H1 (cell line): Measurements from ENCODE around the gene EMD. TPM values are rescaled to one million over a fixed set of nuclear protein-coding genes. Genes with fewer than 3 reads are reported as not detected.

Experiments used
- CTCF ChIA-PET: fragments of 300-600 bp; sonication (Branson Sonifier 250); formaldehyde crosslinking; loops from one replicate; lab custom pipeline; 2021; ENCODE audit not compliant: partially characterized antibody; lab: Charles Lee
- POLR2A ChIA-PET: fragments of 300-600 bp; sonication (Branson Sonifier 250); formaldehyde crosslinking; loops from one replicate; lab custom pipeline; 2021; ENCODE audit warnings: inconsistent platforms; ENCODE audit not compliant: partially characterized antibody; lab: Charles Lee
- DNase-seq, 2 experiments: peaks; one replicate each; pipeline versions ENCODE4 v3.0.0 to v3.0.0-alpha.2; 2010 to 2022; ENCODE audit warnings: low spot score in 2 of 2, low read depth in 1 of 2, mixed read lengths in 1 of 2
- FAIRE-seq: peaks from 2 replicates; lab custom pipeline; 2011; peaks lifted over from hg19 to GRCh38; lab: Jason Lieb, UNC
- H2AFZ ChIP-seq: 2 replicates; pipeline ENCODE4 v1.8.1; 2012; ENCODE audit warnings: low read length, inconsistent platforms
- H2AK5ac ChIP-seq: 2 replicates; pipeline ENCODE4 v1.6.1; 2013; ENCODE audit warnings: low read depth, low read length
- H2BK120ac ChIP-seq: replicated peaks from 2 replicates; pipeline ENCODE3; 2013; ENCODE audit warnings: low read depth, low read length, inconsistent platforms
- H2BK12ac ChIP-seq: 2 replicates; pipeline ENCODE4 v1.6.1; 2013; ENCODE audit warnings: low read depth, low read length
- H2BK15ac ChIP-seq: 2 replicates; pipeline ENCODE4 v1.6.1; 2013; ENCODE audit warnings: low read length
- H2BK20ac ChIP-seq: 2 replicates; pipeline ENCODE4 v1.6.1; 2013; ENCODE audit warnings: low read length
- H2BK5ac ChIP-seq: 2 replicates; pipeline ENCODE4 v1.6.1; 2013; ENCODE audit warnings: low read depth, low read length
- H3K14ac ChIP-seq: 2 replicates; pipeline ENCODE4 v1.6.1; 2013; ENCODE audit warnings: inconsistent platforms; ENCODE audit not compliant: insufficient read length
- H3K18ac ChIP-seq: 2 replicates; pipeline ENCODE4 v1.6.1; 2013; ENCODE audit warnings: low read length; ENCODE audit errors: extremely low read depth
- H3K23ac ChIP-seq: 2 replicates; pipeline ENCODE4 v1.6.1; 2013; ENCODE audit warnings: inconsistent platforms; ENCODE audit not compliant: insufficient read length
- H3K23me2 ChIP-seq: 2 replicates; pipeline ENCODE4 v1.6.1; 2013; ENCODE audit warnings: low read depth, low read length
- H3K27ac ChIP-seq: 2 replicates; pipeline ENCODE4 v1.6.1; 2011; ENCODE audit warnings: low read depth, low read length, inconsistent platforms
- H3K27me3 ChIP-seq, 4 experiments: replicated peaks in 1 of 4; 1 replicate in 1 of 4; 2 replicates in 3 of 4; pipeline versions ENCODE4 v1.6.1 to v1.8.1; 2011 to 2013; ENCODE audit warnings: low read length in 3 of 4, mild to moderate bottlenecking in 3 of 4, inconsistent platforms in 2 of 4, mixed read lengths in 2 of 4, moderate library complexity in 1 of 4; ENCODE audit not compliant: control insufficient read depth in 3 of 4, insufficient read depth in 3 of 4; ENCODE audit errors: extremely low read depth in 1 of 4
- H3K36me3 ChIP-seq, 4 experiments: 2 replicates each; pipeline versions ENCODE4 v1.6.1 to v1.8.1; 2011 to 2013; ENCODE audit warnings: mild to moderate bottlenecking in 4 of 4, low read length in 3 of 4, moderate library complexity in 2 of 4, control low read depth in 1 of 4, inconsistent platforms in 1 of 4; ENCODE audit not compliant: insufficient read depth in 4 of 4, control insufficient read depth in 2 of 4
- H3K4ac ChIP-seq: replicated peaks from 2 replicates; pipeline ENCODE3; 2013; ENCODE audit warnings: low read length, low read depth, mixed read lengths, inconsistent platforms; ENCODE audit not compliant: insufficient read length
- H3K4me1 ChIP-seq, 4 experiments: replicated peaks in 1 of 4; 1 replicate in 1 of 4; 2 replicates in 3 of 4; pipeline versions ENCODE4 v1.6.1 to v1.8.1; 2011 to 2013; ENCODE audit warnings: low read length in 3 of 4, inconsistent platforms in 2 of 4, mixed read lengths in 1 of 4; ENCODE audit not compliant: insufficient read depth in 4 of 4, control insufficient read depth in 3 of 4
- H3K4me2 ChIP-seq, 2 experiments: 2 replicates each; pipeline versions ENCODE4 v1.6.1 to v1.8.1; 2011 to 2013; ENCODE audit warnings: low read depth in 2 of 2, low read length in 2 of 2, control low read depth in 1 of 2, inconsistent platforms in 1 of 2, mild to moderate bottlenecking in 1 of 2; ENCODE audit not compliant: insufficient read depth in 1 of 2
- H3K4me3 ChIP-seq, 4 experiments: fragments of 200-600, 300-600 bp in 1 of 4; sonication (generic), shearing (Covaris generic), sonication (Bioruptor Twin) in 1 of 4; 2 replicates each; pipeline versions ENCODE4 v1.5.1 to v1.8.1; 2011 to 2016; ENCODE audit warnings: low read length in 4 of 4, low read depth in 3 of 4, control low read depth in 2 of 4, inconsistent platforms in 2 of 4, mild to moderate bottlenecking in 2 of 4, mixed read lengths in 1 of 4, moderate library complexity in 1 of 4; ENCODE audit not compliant: insufficient read depth in 2 of 4; ENCODE audit errors: extremely low read depth in 1 of 4
- H3K56ac ChIP-seq: replicated peaks from 2 replicates; pipeline ENCODE3; 2013; ENCODE audit warnings: low read depth, mild to moderate bottlenecking, mixed read lengths, low read length, inconsistent platforms; ENCODE audit not compliant: insufficient read length
- H3K79me1 ChIP-seq: 2 replicates; pipeline ENCODE4 v1.6.1; 2013; ENCODE audit warnings: low read depth, low read length, control low read depth
- H3K79me2 ChIP-seq, 2 experiments: 2 replicates each; pipeline versions ENCODE4 v1.6.1 to v1.8.1; 2012 to 2013; ENCODE audit warnings: low read length in 2 of 2, mild to moderate bottlenecking in 2 of 2, inconsistent platforms in 1 of 2; ENCODE audit not compliant: insufficient read depth in 2 of 2, control insufficient read depth in 1 of 2
- H3K9ac ChIP-seq, 4 experiments: replicated peaks in 1 of 4; 1 replicate in 1 of 4; 2 replicates in 3 of 4; pipeline versions ENCODE4 v1.6.1 to v1.8.1; 2011 to 2013; ENCODE audit warnings: low read depth in 3 of 4, low read length in 3 of 4, control low read depth in 2 of 4, mild to moderate bottlenecking in 2 of 4, moderate library complexity in 2 of 4, inconsistent platforms in 1 of 4; ENCODE audit errors: extremely low read depth in 1 of 4
- H3K9me3 ChIP-seq, 2 experiments: 2 replicates each; pipeline versions ENCODE4 v1.6.1 to v1.8.1; 2012 to 2013; ENCODE audit warnings: mild to moderate bottlenecking in 2 of 2, moderate library complexity in 2 of 2, control low read depth in 1 of 2, inconsistent platforms in 1 of 2, low read depth in 1 of 2, low read length in 1 of 2, mixed read lengths in 1 of 2; ENCODE audit not compliant: insufficient read depth in 2 of 2
- H4K20me1 ChIP-seq, 2 experiments: replicated peaks in 1 of 2; 2 replicates each; pipeline versions ENCODE3 to v1.8.1; 2011 to 2013; ENCODE audit warnings: inconsistent platforms in 2 of 2, low read length in 2 of 2, mild to moderate bottlenecking in 1 of 2; ENCODE audit not compliant: insufficient read depth in 2 of 2, control insufficient read depth in 1 of 2
- H4K5ac ChIP-seq: 2 replicates; pipeline ENCODE4 v1.6.1; 2013; ENCODE audit warnings: low read length, low read depth, mixed read lengths, inconsistent platforms; ENCODE audit not compliant: insufficient read length
- H4K8ac ChIP-seq: 2 replicates; pipeline ENCODE4 v1.8.0; 2013; ENCODE audit warnings: mild to moderate bottlenecking, moderate library complexity, low read length, inconsistent platforms; ENCODE audit not compliant: insufficient read depth; ENCODE audit errors: extremely low read depth
- H4K91ac ChIP-seq: replicated peaks from 2 replicates; pipeline ENCODE3; 2013; ENCODE audit warnings: low read length, mixed read lengths, inconsistent platforms; ENCODE audit not compliant: insufficient read length
- EGR1 ChIP-seq: IDR thresholded peaks from 2 replicates; pipeline ENCODE4 v1.6.1; 2011; ENCODE audit warnings: low read depth, low read length, borderline replicate concordance
- GABPA ChIP-seq: IDR thresholded peaks from 2 replicates; pipeline ENCODE4 v1.6.1; 2011; ENCODE audit warnings: mild to moderate bottlenecking, low read length, moderate library complexity, borderline replicate concordance; ENCODE audit not compliant: insufficient read depth
- HDAC2 ChIP-seq, 2 experiments: fragments of 300-600 bp in 1 of 2; sonication (generic) in 1 of 2; IDR thresholded peaks; 2 replicates each; pipeline ENCODE4 v1.6.1; 2011 to 2012; ENCODE audit warnings: low read depth in 2 of 2, low read length in 2 of 2, mild to moderate bottlenecking in 2 of 2, moderate library complexity in 2 of 2, borderline replicate concordance in 1 of 2, inconsistent platforms in 1 of 2
- HDAC6 ChIP-seq: IDR thresholded peaks from one replicate; pipeline ENCODE4 v1.7.1; 2012; ENCODE audit warnings: low read depth, mild to moderate bottlenecking, inconsistent platforms, low read length, moderate library complexity
- PHF8 ChIP-seq: fragments of 200-600 bp; sonication (generic); conservative IDR thresholded peaks from 2 replicates; pipeline ENCODE4 v1.7.1; 2012; ENCODE audit warnings: low read depth, mild to moderate bottlenecking, inconsistent platforms, low read length, moderate library complexity
- RBBP5 ChIP-seq: IDR thresholded peaks from 2 replicates; pipeline ENCODE4 v1.7.1; 2012; ENCODE audit warnings: low read depth, mild to moderate bottlenecking, inconsistent platforms, low read length, moderate library complexity, borderline replicate concordance
- RXRA ChIP-seq: IDR thresholded peaks from 2 replicates; pipeline ENCODE4 v1.6.1; 2011; ENCODE audit warnings: low read depth, mild to moderate bottlenecking, low read length, moderate library complexity; ENCODE audit not compliant: insufficient read depth
- SIRT6 ChIP-seq: IDR thresholded peaks from one replicate; pipeline ENCODE4 v1.7.1; 2012; ENCODE audit warnings: low read length, inconsistent platforms
- SP4 ChIP-seq: IDR thresholded peaks from 2 replicates; pipeline ENCODE4 v1.6.1; 2012; ENCODE audit warnings: low read length, inconsistent platforms
- WGBS, 2 experiments: shearing (Covaris generic) in 1 of 2; methylation state at CpG; one replicate each; pipeline versions ENCODE4 v1.1.6 to v1.1.7; 2013 to 2015; ENCODE audit warnings: low lambda C conversion rate in 2 of 2, mixed read lengths in 2 of 2, inconsistent platforms in 1 of 2, low coverage in 1 of 2, missing lambda C conversion rate in 1 of 2; ENCODE audit not compliant: insufficient replicate concordance in 2 of 2, insufficient coverage in 1 of 2, insufficient read length in 1 of 2; ENCODE audit errors: extremely low coverage in 1 of 2, missing lambda C conversion rate in 1 of 2; 5-methylcytosine and 5-hydroxymethylcytosine counted together
- polyA plus RNA-seq, 7 experiments: library from polyadenylated mRNA; depleted of rRNA in 3 of 7; stranded (reverse) in 5 of 7; unstranded in 2 of 7; fragments of >200 nt in 5 of 7; fragments of 200-250 nt in 2 of 7; gene quantifications; 1 replicate in 5 of 7; 2 replicates in 1 of 7; 4 replicates in 1 of 7; pipeline versions ENCODE4 v1.2.1 to v1.2.3, GENCODE V29; 2011 to 2013; ENCODE audit warnings: missing spikeins in 2 of 7, mixed read lengths in 2 of 7
- total RNA-seq: library from RNA; stranded (reverse); fragmentation: NEBNext Ultra II Directional; extraction: Animal tissue kit (Norgen Biotek cat#: 25700); gene quantifications from 2 replicates; pipeline ENCODE4 v1.2.1, GENCODE V29; 2021
- TF ChIP-seq, protein P1 (sequence below): IDR thresholded peaks from 2 replicates; pipeline ENCODE4 v1.6.1; 2011; ENCODE audit warnings: low read length, improper control_type of control experiment
- TF ChIP-seq, protein P2 (sequence below): IDR thresholded peaks from 2 replicates; pipeline ENCODE4 v1.6.1; 2012; ENCODE audit warnings: low read length, inconsistent platforms

The EMD gene
- total and polyA plus RNA-seq, 2 of the 8 experiments (the other 6 are each of a cell fraction or from before 2014, with no cell fraction given): 45.5 to 109 TPM

DNA sequence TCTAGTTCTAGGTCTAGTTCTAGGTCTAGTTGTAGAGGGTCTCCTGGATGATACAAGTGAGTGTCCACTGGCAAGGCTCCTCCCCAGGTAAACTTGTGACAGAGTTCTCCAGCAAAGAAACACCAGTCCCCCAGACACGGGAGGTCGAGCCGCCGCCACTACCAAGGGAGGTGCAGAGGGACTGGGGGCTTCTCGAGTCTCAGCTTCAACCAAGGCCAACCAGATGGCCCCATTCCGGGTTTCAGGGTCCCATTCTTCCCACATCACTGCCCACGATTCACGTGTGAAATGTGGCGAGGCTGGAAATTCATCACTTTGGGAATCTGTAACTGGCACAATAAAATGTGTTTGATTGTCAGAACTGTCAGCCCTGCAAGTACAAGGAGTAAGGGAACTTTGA lies 46.0 kb upstream of the EMD start:
- DNase-seq: no peak
- Histone ChIP-seq H3K4me3 (no peak overlapping the region), H3K36me3 (no peaks in the 10 kb centered on the region), H2BK12ac (no peak overlapping the region), H4K5ac (no peak overlapping the region), H3K27ac (no peak overlapping the region), H4K91ac (no peak overlapping the region), H3K79me1 (no peaks in the 10 kb centered on the region), H3K56ac (no peak overlapping the region), H3K23ac (no peak overlapping the region), H2BK15ac (no peak overlapping the region), H3K9me3 (no peaks in the 10 kb centered on the region), H3K27me3 (no peaks in the 10 kb centered on the region), H3K14ac (no peak overlapping the region), H3K23me2 (no peaks in the 10 kb centered on the region), H2AFZ (no peak overlapping the region), H3K4ac (no peak overlapping the region), H3K4me2 (no peak overlapping the region), H3K4me1 (no peaks in the 10 kb centered on the region; a peak in 1 of 7 replicates), H2BK120ac (no peak overlapping the region), H4K8ac (no peak overlapping the region), H2BK5ac (no peak overlapping the region), H2BK20ac (no peak overlapping the region), H3K79me2 (no peaks in the 10 kb centered on the region), H4K20me1 (no peaks in the 10 kb centered on the region), H2AK5ac (no peak overlapping the region), H3K18ac (no peak overlapping the region), H3K9ac (no peak overlapping the region)
- FAIRE-seq: no peak
- 89% methylated on average over 4 of the region's 9 CpGs; no CpG with 5 or more reads in 1 of the 2 experiments for WGBS, 2 experiments
- ChIA-PET CTCF (no interaction called here), POLR2A (interaction anchor here (1.6 kb wide), 1 partner anchor 65 kb away, joined by 4 read pairs; the partner anchor contains the start of gene RPL10)
- TF ChIP-seq GABPA (no peak), HDAC6 (no peak), RBBP5 (no peak), HDAC2 (IDR thresholded peaks at IDR 0.05; ENCODE audit: borderline replicate concordance in 1 of 2, low read depth in 2 of 2, low read length in 2 of 2) (no peak), PHF8 (no peak), SP4 (no peak), RXRA (no peak), EGR1 (no peak), SIRT6 (no peak)
- TF ChIP-seq, protein P1, sequence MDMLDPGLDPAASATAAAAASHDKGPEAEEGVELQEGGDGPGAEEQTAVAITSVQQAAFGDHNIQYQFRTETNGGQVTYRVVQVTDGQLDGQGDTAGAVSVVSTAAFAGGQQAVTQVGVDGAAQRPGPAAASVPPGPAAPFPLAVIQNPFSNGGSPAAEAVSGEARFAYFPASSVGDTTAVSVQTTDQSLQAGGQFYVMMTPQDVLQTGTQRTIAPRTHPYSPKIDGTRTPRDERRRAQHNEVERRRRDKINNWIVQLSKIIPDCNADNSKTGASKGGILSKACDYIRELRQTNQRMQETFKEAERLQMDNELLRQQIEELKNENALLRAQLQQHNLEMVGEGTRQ: no peak
- TF ChIP-seq, protein P2, sequence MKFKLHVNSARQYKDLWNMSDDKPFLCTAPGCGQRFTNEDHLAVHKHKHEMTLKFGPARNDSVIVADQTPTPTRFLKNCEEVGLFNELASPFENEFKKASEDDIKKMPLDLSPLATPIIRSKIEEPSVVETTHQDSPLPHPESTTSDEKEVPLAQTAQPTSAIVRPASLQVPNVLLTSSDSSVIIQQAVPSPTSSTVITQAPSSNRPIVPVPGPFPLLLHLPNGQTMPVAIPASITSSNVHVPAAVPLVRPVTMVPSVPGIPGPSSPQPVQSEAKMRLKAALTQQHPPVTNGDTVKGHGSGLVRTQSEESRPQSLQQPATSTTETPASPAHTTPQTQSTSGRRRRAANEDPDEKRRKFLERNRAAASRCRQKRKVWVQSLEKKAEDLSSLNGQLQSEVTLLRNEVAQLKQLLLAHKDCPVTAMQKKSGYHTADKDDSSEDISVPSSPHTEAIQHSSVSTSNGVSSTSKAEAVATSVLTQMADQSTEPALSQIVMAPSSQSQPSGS: no peak
